HG03108 (cell line): ENCODE results near the gene INF2.
"Not testable (repeated sequence)": the region's sequence is repeated elsewhere in the genome, so short reads cannot be mapped to it uniquely, and the experiment has no call there.

Experiments
- ATAC-seq: cut with Tn5 transposase; IDR thresholded peaks from one replicate; pipeline ENCODE4 v1.9.1; 2021; ENCODE audit warnings: moderate library complexity; ENCODE audit not compliant: unreplicated experiment

The INF2 gene

GRCh38 chr14:104657101-104657524, 32.3 kb upstream of the INF2 start:
- ATAC-seq = no peak

- peak; percentile 36 for ATAC-seq
Measured at GRCh38 chr14:104657563-104658324, 31.7 kb upstream of the INF2 start.

- ATAC-seq = peak; percentile 1
Measured at GRCh38 chr14:104658325-104658712, 31.1 kb upstream of the INF2 start.

GRCh38 chr14:104659146-104659545, 30.3 kb upstream of the INF2 start:
- ATAC-seq = no peak

GRCh38 chr14:104659764-104660523, 29.5 kb upstream of the INF2 start:
- ATAC-seq = no peak

- ATAC-seq = peak; percentile 36
Measured at GRCh38 chr14:104660597-104660996, 28.8 kb upstream of the INF2 start.

- no peak for ATAC-seq
Measured at GRCh38 chr14:104661086-104661485, 28.3 kb upstream of the INF2 start.

- ATAC-seq = not testable (repeated sequence)
Measured at GRCh38 chr14:104661528-104662157, 27.8 kb upstream of the INF2 start.

GRCh38 chr14:104662472-104662871, 26.9 kb upstream of the INF2 start:
- ATAC-seq = not testable (repeated sequence)

- no peak for ATAC-seq
Measured at GRCh38 chr14:104664107-104664506, 25.3 kb upstream of the INF2 start.

- ATAC-seq = no peak
Measured at GRCh38 chr14:104664588-104664987, 24.8 kb upstream of the INF2 start.

- ATAC-seq = no peak
Measured at GRCh38 chr14:104665114-104665656, 24.2 kb upstream of the INF2 start.

GRCh38 chr14:104665657-104666522, 23.5 kb upstream of the INF2 start:
- no peak for ATAC-seq

GRCh38 chr14:104666523-104666895, 22.9 kb upstream of the INF2 start:
- not testable (repeated sequence) for ATAC-seq

GRCh38 chr14:104666981-104667380, 22.4 kb upstream of the INF2 start:
- ATAC-seq = no peak

- no peak for ATAC-seq
Measured at GRCh38 chr14:104669697-104670096, 19.7 kb upstream of the INF2 start.

- not testable (repeated sequence) for ATAC-seq
Measured at GRCh38 chr14:104671330-104671977, 18.0 kb upstream of the INF2 start.

- ATAC-seq = not testable (repeated sequence)
Measured at GRCh38 chr14:104672119-104672518, 17.3 kb upstream of the INF2 start.

GRCh38 chr14:104673481-104673880, 15.9 kb upstream of the INF2 start:
- ATAC-seq = no peak

- no peak for ATAC-seq
Measured at GRCh38 chr14:104675447-104675846, 14.0 kb upstream of the INF2 start.
